Measurements from ENCODE around the gene SFTPD.

- TF ChIP-seq POLR2A (IDR thresholded peaks at IDR 0.05; ENCODE audit: low read depth, low read length) (no peak), POLR2AphosphoS5 (IDR thresholded peaks at IDR 0.05; ENCODE audit: low read depth, low read length) (no peak), TAF1 (IDR thresholded peaks at IDR 0.05; ENCODE audit: borderline replicate concordance, low read depth, low read length) (no peak)
Measured at GRCh38 chr10:79982861-79983260, 34.0 kb upstream of the SFTPD start.
